Astrocyte (in vitro differentiated cells and primary cell): ENCODE data around the gene CEP63. TPM values are rescaled to one million over a fixed set of nuclear protein-coding genes. Genes with fewer than 3 reads are reported as not detected.

Source experiments
- DNase-seq: peaks from one replicate; pipeline ENCODE4 v3.0.0-alpha.2; 2010; ENCODE audit warnings: low read depth
- FAIRE-seq: peaks from 2 replicates; lab custom pipeline; 2011; peaks lifted over from hg19 to GRCh38; lab: Jason Lieb, UNC
- H2AFZ ChIP-seq: 2 replicates; pipeline ENCODE4 v1.6.0; 2012; ENCODE audit warnings: low read depth, low read length, inconsistent platforms
- H3K27ac ChIP-seq: 2 replicates; pipeline ENCODE4 v1.5.1; 2011; ENCODE audit warnings: low read depth, low read length, inconsistent platforms
- H3K27me3 ChIP-seq: 2 replicates; pipeline ENCODE4 v1.6.0; 2011; ENCODE audit warnings: low read length, inconsistent platforms; ENCODE audit not compliant: insufficient read depth
- H3K36me3 ChIP-seq: 2 replicates; pipeline ENCODE4 v1.5.1; 2011; ENCODE audit warnings: low read length, inconsistent platforms; ENCODE audit not compliant: insufficient read depth
- H3K4me1 ChIP-seq: 2 replicates; pipeline ENCODE4 v1.5.1; 2011; ENCODE audit warnings: low read length, inconsistent platforms; ENCODE audit not compliant: insufficient read depth
- H3K4me2 ChIP-seq: 2 replicates; pipeline ENCODE4 v1.6.0; 2012; ENCODE audit warnings: low read length, inconsistent platforms
- H3K4me3 ChIP-seq: 2 replicates; pipeline ENCODE4 v1.5.1; 2011; ENCODE audit warnings: low read depth, mild to moderate bottlenecking, low read length, inconsistent platforms; ENCODE audit not compliant: insufficient read depth
- H3K79me2 ChIP-seq: 2 replicates; pipeline ENCODE4 v1.6.0; 2012; ENCODE audit warnings: mild to moderate bottlenecking, low read length, inconsistent platforms; ENCODE audit not compliant: insufficient read depth
- H3K9ac ChIP-seq: 2 replicates; pipeline ENCODE4 v1.6.0; 2012; ENCODE audit warnings: mild to moderate bottlenecking, low read length, inconsistent platforms
- H3K9me3 ChIP-seq: 2 replicates; pipeline ENCODE4 v1.5.1; 2012; ENCODE audit warnings: low read depth, mild to moderate bottlenecking, low read length, inconsistent platforms; ENCODE audit not compliant: insufficient read depth
- H4K20me1 ChIP-seq: 2 replicates; pipeline ENCODE4 v1.6.0; 2012; ENCODE audit warnings: low read length, inconsistent platforms; ENCODE audit not compliant: insufficient read depth
- H3K27ac Mint-ChIP-seq: one replicate; pipeline ENCODE4 v1.8.0; 2021; ENCODE audit warnings: mild to moderate bottlenecking, mixed read lengths; ENCODE audit not compliant: unreplicated experiment
- H3K27me3 Mint-ChIP-seq: one replicate; pipeline ENCODE4 v1.8.0; 2021; ENCODE audit warnings: low read depth, mixed read lengths; ENCODE audit not compliant: unreplicated experiment
- H3K36me3 Mint-ChIP-seq: one replicate; pipeline ENCODE4 v1.8.0; 2021; ENCODE audit warnings: low read depth, mixed read lengths; ENCODE audit not compliant: unreplicated experiment
- H3K4me1 Mint-ChIP-seq: one replicate; pipeline ENCODE4 v1.8.0; 2021; ENCODE audit warnings: low read depth, mixed read lengths; ENCODE audit not compliant: unreplicated experiment
- H3K4me3 Mint-ChIP-seq: one replicate; pipeline ENCODE4 v1.8.0; 2021; ENCODE audit warnings: mild to moderate bottlenecking, moderate library complexity, mixed read lengths; ENCODE audit not compliant: unreplicated experiment
- H3K9me3 Mint-ChIP-seq: one replicate; pipeline ENCODE4 v1.8.0; 2021; ENCODE audit warnings: mild to moderate bottlenecking, mixed read lengths; ENCODE audit not compliant: unreplicated experiment
- CTCF ChIP-seq: IDR thresholded peaks from 2 replicates; pipeline ENCODE4 v1.5.1; 2011; ENCODE audit warnings: low read depth, mild to moderate bottlenecking, inconsistent platforms, low read length, moderate library complexity; ENCODE audit not compliant: insufficient read depth
- EZH2 ChIP-seq: IDR thresholded peaks from 2 replicates; pipeline ENCODE4 v1.6.1; 2012; ENCODE audit warnings: mild to moderate bottlenecking, low read length, inconsistent platforms; ENCODE audit not compliant: insufficient read depth
- total RNA-seq: library from RNA; stranded (reverse); gene quantifications from 2 replicates; pipeline ENCODE4 v1.2.1, GENCODE V29; 2021

Gene CEP63
- total RNA-seq, 1 donor from 2014 or later = 21.3 TPM

DNA sequence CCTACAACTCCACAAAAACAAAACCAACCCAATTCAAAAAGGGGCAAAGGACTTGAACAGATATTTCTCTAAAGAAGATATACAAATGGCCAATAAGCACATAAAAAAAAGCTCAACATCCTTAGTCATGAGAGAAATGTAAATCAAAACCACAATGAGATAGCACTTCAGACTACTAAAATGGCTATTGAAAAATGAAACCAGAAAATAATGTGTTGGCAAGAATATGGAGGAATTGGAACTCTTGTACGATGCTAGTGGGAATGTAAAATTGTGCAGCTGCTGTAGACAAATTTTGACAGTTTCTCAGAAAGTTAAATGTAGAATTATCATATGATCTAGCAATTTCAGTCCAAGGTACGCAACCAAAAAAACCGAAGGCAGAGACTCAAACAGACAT is 136.0 kb downstream of the CEP63 start:
- DNase-seq (no peak), FAIRE-seq (no peak)
- H3K27ac Mint-ChIP-seq = no peak overlapping the region
- no peaks in the 10 kb centered on the region for H3K36me3 Mint-ChIP-seq
- H3K4me3 Mint-ChIP-seq = no peak overlapping the region
- no peaks in the 10 kb centered on the region for H3K4me1 ChIP-seq
- no peak overlapping the region for H3K9ac ChIP-seq
- H4K20me1 ChIP-seq = no peaks in the 10 kb centered on the region
- no peaks in the 10 kb centered on the region for H3K36me3 ChIP-seq
- no peak overlapping the region for H3K27ac ChIP-seq
- H3K9me3 ChIP-seq = no peaks in the 10 kb centered on the region
- H3K9me3 Mint-ChIP-seq = peaks cover 2% of the 10 kb centered on the region
- H3K4me3 ChIP-seq = no peak overlapping the region
- no peaks in the 10 kb centered on the region for H3K4me1 Mint-ChIP-seq
- peaks cover 7% of the 10 kb centered on the region for H3K27me3 Mint-ChIP-seq
- no peaks in the 10 kb centered on the region for H3K79me2 ChIP-seq
- H2AFZ ChIP-seq = no peak overlapping the region
- H3K27me3 ChIP-seq = no peaks in the 10 kb centered on the region
- TF ChIP-seq CTCF (no peak), EZH2 (no peak)
- H3K4me2 ChIP-seq = no peak overlapping the region

DNA sequence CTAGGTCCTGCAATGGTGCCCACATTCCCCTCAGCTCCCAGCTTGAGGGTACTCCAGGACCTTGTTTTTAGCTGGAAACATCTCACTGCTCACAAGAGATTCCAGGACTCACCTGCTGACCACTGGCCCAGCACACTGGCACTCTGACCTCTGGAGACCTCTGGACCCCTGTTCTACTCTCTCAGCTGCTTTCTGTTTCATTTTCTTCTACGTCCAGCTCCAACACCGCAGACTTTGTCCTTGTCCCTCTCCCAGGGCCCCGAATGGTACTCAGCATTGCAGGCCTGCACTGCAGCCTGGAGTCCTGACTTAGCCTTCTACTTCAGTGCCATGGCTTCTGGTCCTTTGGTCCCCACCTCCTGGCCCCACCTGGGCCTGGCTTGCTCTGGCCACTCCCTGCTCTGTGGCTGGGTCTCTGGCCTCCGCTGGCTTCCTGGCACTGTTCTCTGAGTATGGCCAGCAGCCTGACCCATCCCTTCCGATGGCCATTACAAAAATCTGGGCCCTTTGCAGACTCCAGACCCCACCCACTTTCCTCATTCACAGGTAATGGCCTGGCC is 137.0 kb downstream of the CEP63 start:
- H3K79me2 ChIP-seq = no peaks in the 10 kb centered on the region
- no peaks in the 10 kb centered on the region for H3K36me3 ChIP-seq
- no peak overlapping the region for H3K4me2 ChIP-seq
- peaks cover 2% of the 10 kb centered on the region for H3K9me3 Mint-ChIP-seq
- no peak overlapping the region for H3K9ac ChIP-seq
- no peaks in the 10 kb centered on the region for H4K20me1 ChIP-seq
- FAIRE-seq = no peak
- H3K4me1 ChIP-seq = no peaks in the 10 kb centered on the region
- no peaks in the 10 kb centered on the region for H3K27me3 ChIP-seq
- H3K4me3 Mint-ChIP-seq = no peak overlapping the region
- H2AFZ ChIP-seq = no peak overlapping the region
- no peak overlapping the region for H3K27ac ChIP-seq
- no peaks in the 10 kb centered on the region for H3K36me3 Mint-ChIP-seq
- TF ChIP-seq EZH2 (no peak), CTCF (no peak)
- DNase-seq = no peak
- H3K9me3 ChIP-seq = no peaks in the 10 kb centered on the region
- peak overlapping the region; percentile 34 for H3K27ac Mint-ChIP-seq
- peaks cover 5% of the 10 kb centered on the region for H3K27me3 Mint-ChIP-seq
- peaks cover 2% of the 10 kb centered on the region for H3K4me1 Mint-ChIP-seq
- H3K4me3 ChIP-seq = no peak overlapping the region

DNA sequence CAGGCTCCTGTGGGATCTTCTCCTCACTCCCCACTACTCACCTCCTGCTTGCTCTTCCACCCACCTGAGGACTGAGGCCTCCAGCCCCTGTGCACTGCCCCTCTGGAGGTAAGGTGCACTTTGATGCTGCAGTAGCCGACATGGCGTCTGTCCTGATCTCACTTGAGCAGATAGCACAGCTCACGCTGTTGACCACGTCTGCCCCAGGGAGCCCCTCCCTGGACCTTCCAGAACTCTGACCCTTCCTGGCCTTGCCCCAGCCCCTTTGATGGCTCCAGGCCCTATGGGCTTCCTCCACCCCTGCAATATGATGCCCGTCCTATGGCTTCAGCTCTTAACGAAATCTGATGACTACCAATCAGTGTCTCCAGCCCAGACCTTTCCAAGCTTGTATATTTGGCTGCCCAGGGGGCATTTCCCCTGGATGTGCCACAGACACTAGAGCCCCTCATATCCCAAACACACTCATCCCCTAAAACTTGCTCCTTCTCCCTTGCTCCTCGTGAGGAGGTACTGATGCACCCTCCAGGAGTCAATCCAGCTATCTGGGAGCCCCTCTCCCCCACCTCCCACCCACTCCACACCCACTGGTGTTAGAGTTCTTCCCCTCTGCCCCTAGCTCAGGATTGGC is 137.9 kb downstream of the CEP63 start:
- FAIRE-seq = no peak
- no peak overlapping the region for H3K9ac ChIP-seq
- DNase-seq = no peak

More for the DNA sequence above, 137.9 kb downstream of the CEP63 start:
- H3K4me3 Mint-ChIP-seq = no peak overlapping the region
- H3K27me3 Mint-ChIP-seq = peaks cover 4% of the 10 kb centered on the region
- H3K27ac ChIP-seq = no peak overlapping the region
- H3K36me3 ChIP-seq = no peaks in the 10 kb centered on the region
- TF ChIP-seq CTCF (no peak), EZH2 (no peak)
- H3K4me3 ChIP-seq = no peak overlapping the region
- H3K27ac Mint-ChIP-seq = no peak overlapping the region
- peaks cover 2% of the 10 kb centered on the region for H3K9me3 Mint-ChIP-seq
- no peaks in the 10 kb centered on the region for H3K36me3 Mint-ChIP-seq
- no peaks in the 10 kb centered on the region for H4K20me1 ChIP-seq
- no peak overlapping the region for H2AFZ ChIP-seq
- no peaks in the 10 kb centered on the region for H3K4me1 ChIP-seq
- no peaks in the 10 kb centered on the region for H3K27me3 ChIP-seq
- no peak overlapping the region for H3K4me2 ChIP-seq
- peaks cover 4% of the 10 kb centered on the region for H3K4me1 Mint-ChIP-seq
- H3K79me2 ChIP-seq = no peaks in the 10 kb centered on the region
- H3K9me3 ChIP-seq = no peaks in the 10 kb centered on the region
